Endometrium (tissue), 2 donors: ENCODE data around the gene FHOD3.
A peak's percentile ranks its signal among the peaks of the same experiment; 100 is the strongest.

Source experiments
- FAIRE-seq: peaks from 2 replicates; lab custom pipeline; 2012; peaks lifted over from hg19 to GRCh38; lab: Jason Lieb, UNC
- donor health status: control.
- donor health status: control.

Gene FHOD3

DNA sequence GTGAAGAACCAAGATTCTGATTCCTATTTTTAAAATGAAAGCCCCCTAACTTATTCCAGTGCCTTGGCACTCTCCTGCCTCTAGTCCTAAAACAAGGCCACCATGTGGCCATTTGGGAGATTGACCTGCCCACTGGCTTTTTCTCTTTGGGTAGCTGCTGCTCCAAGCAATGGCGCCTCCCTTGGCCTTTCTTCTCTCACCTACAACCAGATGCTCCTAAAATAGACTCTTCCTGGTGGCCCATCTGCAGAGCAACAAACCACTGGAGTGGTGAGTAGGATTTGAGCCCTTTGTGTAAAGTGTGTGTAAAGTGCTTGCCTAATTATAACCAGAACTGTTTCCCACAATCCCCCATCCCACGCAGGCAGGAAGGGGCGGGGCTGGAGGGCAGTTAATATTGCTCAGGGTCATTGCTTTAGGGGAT lies 114.2 kb downstream of the FHOD3 start:
- FAIRE-seq: no peak

DNA sequence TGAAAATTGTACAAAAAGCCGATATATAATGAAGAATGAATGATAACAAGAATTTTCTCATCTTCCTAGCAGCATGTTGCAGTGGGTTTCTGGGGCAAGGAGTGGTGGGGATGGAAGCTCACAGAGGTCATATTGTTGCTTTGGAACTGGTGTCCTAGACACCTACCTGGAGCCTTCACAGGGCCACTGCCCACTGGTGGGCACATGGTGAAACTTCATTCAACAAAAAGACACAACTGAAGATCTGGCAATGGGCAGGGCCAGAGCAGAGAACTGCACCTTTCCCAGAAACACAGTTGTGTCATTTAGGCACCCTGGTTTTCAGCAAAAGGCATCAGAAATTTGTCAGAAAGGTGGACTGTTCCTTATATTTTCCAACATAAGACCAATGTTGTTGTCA lies 115.3 kb downstream of the FHOD3 start:
- no peak for FAIRE-seq

DNA sequence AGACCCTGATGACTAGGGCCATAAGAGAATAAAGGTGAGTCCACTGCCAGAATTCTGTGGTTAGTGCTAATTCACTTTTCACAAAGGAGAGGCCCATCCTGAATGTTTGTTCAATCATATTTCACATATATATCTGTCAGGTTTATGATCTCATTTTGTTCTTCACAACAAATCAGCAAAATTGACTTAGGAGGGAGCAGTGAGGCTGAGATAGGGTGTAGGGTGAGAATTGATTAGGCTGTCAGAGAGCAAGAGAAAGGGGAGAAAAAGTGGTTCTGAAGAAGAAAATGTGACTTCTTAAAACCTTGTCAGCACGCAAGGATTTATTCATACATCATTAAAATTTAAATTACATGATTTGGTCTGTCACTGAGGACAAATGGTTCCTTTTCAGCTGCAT lies 117.7 kb downstream of the FHOD3 start:
- no peak for FAIRE-seq

DNA sequence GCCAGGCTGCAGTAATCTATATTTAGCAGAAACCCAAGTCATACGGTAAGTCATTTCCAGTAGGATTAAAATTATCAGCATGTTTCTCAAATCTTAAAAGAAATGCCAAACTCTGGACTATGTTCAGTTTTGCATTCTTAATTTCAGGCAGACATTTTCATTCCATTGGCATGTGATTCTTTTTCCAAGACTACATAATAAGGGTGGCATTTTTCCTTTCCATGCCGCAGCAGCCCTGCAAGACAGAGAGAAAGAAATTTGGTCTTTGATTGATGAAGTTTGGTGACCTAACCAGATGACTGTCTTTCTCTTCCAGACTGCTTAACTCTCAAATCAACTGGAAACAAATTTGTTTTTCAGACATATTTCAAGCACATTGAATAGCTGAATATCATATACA lies 118.1 kb downstream of the FHOD3 start:
- no peak for FAIRE-seq

DNA sequence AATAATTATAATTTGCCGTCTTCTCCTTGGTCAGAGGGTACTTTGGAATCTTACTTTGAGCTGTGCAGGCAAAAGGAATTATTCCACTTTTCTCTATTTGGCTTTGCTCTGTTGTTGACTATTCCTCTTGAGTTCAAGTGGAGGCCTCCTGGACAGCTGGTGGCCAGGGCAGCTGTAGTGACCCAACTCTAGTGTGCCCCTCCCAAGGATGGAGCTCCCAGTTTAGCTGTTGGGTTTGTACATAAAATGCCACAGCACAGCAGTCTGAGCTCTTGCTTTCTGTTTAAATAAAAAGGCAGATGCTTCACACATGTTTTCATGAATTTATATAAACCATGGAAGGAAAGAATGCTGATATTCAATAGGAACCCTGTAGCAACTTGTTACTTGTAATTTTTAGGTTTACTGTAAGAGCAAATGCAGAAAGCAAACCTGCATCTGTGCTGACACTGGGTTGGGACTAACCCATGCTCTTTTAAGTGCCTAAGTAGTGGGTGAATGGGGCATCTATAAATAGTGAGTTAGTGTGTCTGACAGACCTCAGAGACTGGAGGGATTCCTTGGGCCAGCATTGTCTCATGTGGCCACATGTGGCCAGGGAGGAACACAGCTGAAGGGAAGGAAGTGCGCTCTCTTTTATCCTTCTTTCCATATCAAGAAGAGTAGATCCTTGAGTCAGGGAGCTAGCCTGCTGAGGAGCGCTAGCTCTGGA lies 121.8 kb downstream of the FHOD3 start:
- FAIRE-seq: peak; percentile 45

DNA sequence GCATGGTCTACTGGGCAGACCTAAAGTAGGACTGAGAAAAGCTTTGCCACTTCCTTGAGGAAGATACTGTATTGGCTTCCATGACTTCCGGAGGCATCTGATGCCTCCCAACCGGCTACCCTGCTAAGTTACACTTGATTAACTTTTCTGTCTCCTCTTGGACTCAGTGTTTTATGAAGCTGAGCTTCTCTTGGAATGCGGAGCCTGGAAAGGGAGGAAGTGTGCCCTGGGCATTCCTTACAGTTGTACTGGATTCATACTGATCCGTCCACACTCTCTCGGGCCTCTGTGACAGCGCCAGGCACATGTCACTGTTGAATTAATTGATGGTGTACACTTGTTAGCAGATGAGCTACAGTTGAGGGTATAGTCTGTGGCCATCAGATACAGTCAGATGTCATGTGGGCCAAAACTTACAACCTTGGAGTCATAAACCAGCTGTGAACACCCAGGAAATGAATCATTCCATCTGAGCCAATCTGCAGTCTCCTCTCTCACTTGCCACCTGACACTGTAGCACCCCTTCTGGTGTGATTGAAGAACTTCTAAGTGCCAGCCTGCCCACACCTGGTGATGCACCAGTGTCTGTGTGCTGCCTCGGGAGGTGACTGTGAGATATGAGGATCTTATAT lies 122.5 kb downstream of the FHOD3 start:
- FAIRE-seq: no peak

DNA sequence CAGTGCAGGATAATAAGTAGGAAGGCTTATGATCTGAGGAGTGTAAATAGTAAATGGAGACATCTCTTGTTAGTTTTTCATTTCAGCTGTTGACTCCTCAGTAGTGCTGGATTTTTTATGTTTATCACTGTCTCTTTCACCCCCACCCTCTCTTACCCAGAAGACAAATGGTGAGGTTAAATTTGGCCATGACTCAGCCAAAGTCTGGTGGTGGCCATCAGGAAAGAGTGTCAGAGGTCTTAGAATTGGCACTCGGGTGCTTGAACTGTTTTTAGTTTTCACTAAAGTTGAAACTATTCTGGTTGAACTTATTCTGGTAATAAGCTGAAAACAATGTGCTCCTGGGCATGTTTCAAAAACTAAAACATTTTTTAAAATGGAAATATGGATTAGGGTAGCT lies 123.3 kb downstream of the FHOD3 start:
- no peak for FAIRE-seq

DNA sequence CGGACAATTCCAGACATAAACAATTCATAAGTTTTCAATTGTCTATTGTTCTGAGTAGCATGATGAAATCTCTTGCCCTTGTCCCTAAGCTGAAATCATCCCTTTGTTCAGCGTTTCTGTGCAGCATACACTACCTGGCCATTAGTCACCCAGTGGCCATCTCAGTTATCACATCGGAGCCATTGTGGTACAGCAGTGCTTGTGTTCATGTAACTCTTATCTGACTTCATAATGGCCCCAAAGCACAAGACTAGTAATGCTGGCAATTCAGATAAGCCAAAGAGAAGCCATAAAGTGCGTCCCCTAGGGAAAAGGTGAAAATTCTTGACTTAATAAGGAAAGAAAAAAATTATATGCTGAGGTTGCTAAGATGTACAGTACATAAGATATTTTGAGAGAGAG lies 127.2 kb downstream of the FHOD3 start:
- FAIRE-seq: no peak

DNA sequence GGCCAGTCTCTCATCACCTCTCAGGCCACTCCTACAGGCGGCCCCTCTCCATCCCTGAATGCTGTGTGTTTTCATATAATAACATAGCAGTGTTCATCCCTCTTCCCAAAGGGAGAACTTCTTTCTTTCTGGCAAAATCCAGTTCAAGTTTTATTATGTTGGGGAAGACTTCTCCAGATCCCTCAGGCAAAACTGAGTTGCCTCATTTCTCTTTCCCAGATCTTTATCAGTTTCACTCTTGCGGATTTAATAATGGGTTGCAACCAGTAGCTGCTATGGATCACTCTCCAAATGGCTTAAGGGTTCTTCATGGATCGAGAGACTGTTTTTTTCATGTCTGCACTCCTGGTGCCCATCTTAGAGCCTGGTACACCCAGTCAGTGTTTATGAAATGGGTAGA lies 129.9 kb downstream of the FHOD3 start:
- FAIRE-seq: no peak

DNA sequence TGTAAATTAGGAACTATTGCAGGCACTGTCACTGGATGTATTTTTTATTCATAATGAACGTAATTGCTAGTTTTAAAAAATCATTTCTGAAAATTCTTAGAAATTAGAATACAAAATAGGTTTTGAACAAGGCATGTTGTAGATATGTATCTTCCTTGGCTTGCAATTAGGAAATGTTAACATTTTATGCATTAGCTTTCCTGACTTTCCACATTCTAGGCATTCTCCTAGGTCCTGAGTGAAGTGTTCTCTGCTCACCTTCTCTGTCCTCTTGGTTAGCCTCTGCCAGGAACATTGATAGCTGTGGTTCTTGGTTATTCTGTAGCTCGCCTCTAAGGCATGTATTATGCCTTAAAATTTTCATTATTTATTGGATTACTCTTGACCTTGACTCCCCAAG lies 130.3 kb downstream of the FHOD3 start:
- FAIRE-seq: no peak

DNA sequence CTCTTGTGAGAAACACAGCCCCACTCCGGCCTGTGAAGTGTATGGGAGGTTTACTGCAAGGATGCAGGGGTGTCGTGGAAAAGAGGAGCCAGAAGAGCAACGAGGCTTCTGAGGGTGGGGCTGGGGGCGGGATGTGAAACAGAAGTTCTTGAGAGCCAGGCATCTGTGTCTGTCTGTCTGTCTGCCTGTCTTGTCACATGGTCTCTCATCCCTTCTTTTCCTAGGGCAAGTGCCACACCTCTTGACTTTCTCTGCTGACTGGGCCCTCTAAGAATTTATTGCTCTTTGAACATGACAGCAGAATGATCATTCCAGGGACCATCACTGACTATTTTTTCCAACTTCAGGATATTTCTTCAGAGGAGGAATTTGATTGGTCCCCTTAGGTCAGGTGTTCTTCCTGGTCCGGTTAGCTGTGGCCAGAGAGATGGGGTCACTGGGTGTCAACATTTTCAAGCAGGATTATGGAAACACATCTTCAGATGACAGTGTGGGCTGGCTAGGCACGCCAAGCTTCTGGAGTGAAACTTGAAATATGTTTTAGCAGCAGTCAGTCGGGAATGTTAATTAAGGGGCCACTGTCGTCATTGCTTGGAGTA lies 131.0 kb downstream of the FHOD3 start:
- no peak for FAIRE-seq

DNA sequence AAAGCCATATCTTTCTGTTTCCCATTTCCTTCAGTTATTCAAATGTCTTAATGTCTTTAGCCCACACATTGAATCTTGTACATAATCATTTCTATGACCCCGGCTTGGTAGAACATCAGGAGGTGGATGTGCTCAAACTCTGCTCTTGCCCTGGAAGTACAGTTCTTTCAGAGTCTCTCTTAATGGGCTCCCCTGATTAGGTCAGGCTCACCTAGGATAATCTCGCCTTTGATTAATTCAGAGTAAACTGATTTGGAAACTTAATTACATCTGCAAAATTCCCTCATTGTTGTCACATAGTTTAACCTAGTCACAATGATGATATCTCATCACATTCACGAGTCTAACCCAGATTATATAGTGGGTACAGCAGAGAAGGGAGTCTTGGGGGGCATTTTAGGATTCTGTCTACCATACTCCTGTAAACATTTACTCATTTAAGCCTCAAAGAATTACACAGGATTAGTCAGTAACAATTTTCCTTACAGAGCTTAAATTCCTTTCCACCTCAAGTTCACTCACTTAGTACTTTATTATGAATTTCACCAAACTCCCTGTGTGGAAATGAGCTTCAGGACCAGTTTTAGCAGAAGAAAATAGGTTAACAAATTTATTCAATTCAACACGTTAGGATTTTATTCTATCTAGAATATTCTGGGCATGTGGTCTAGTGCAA lies 135.5 kb downstream of the FHOD3 start:
- no peak for FAIRE-seq

DNA sequence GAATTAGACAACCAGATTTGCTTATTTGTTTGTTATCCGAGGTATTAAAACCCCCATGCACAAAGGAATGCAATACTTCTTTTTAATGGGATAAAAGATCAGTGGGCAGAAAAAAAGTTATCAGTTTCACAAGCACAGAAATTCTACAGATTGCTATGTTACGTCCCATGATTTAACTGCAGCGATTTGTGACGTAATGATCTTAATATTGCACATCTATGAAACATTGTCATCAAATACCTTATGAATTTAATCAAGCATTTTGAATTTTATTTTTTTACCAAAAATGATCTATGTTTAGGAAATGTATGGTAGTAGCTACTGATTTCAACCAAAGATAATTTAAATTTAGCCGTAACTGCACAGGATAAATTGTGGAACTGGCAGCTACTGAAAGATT lies 138.9 kb downstream of the FHOD3 start:
- FAIRE-seq: no peak

DNA sequence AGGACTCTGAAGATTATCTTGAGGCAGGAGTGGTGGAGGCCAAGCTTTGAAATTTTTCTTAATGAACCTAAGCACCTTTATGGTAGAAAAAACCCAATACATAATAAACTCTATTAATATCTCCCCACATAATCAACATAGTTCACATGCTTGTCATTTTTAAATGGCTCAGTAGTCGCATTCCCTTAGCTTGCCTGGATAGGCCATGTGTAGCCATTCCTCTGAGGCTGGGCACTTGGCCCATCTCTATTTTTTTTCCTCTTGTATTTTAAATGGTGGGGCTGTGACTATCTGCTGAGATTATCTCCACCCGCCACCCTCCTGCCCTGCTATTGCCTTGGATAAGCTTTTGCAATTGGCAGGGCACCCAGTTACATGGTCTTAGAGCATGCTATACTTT lies 143.1 kb downstream of the FHOD3 start:
- no peak for FAIRE-seq

DNA sequence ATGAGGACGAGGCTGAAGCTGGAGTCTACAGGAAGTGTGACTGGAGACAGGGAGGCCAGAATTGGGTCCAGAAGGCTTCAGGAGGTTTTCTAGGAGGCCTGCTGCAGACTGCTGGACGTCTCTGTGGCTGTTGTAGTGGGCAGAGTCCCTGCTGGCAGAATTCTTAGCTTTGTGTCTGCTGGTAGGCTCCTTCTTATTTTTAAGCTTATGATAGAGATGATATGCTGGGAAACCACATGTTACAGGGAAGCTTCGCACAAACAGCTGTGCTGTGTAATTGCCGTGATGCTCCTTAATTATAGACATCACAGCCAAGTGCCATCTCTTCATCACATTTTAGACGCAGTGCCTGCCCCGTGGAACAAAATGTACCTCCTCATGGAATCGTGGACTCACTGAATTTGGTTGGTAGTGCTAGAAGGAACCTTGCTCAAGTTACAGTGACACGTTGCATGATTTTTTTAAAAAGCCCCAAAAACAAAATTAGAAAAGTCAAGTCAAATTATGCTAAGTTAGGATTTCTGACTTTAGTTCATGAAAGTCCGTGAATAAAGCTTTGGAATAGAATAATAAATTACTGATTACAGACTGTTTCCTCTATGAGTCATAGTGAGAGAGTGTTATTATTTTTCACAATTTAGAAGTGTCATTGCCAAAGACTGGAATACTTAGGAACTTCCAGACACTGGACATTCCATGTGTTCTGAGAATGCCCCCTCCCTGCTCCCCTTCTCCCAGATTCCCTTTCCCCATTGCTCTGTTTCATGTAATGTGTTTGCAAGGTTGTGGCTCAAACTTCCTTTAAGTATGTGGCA lies 144.1 kb downstream of the FHOD3 start:
- FAIRE-seq: peak; percentile 76

DNA sequence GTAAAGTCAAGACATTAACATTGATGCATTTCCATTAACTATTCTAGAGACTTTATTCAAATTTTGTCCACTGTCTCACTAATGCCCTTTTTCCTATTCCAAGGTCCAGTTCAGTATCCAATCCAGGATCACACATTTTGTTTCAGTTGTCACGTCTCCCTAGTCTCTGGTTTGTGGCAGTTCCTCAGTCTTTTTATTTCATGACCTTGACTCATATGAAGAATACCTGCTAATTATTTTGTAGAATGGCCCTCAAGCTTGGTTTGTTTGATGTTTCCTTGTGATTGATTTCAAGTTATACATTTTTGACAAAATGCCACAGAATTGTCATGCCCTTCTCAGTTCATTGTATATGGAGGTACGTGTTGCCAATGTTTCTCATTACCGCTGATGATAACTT lies 145.2 kb downstream of the FHOD3 start:
- FAIRE-seq: no peak

DNA sequence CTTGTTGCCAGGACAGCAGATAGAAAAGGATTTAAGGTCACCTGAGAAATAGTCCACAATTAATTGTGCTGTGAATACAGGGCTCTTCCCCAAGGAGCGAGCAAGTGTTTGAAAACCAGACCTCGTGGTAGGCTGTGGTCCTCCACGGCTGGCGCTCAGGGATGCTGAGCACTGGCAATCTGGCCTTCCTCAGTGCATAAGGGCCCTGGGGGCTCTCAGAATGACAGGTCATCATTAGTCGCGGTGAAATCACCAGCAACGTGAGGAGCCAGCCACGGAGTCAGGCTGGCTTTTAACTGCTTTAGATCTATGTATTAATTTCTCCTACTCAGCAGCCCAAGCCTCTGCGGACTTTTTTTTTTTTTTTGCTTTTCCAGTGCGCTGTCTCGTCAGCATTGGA lies 148.5 kb downstream of the FHOD3 start:
- no peak for FAIRE-seq

DNA sequence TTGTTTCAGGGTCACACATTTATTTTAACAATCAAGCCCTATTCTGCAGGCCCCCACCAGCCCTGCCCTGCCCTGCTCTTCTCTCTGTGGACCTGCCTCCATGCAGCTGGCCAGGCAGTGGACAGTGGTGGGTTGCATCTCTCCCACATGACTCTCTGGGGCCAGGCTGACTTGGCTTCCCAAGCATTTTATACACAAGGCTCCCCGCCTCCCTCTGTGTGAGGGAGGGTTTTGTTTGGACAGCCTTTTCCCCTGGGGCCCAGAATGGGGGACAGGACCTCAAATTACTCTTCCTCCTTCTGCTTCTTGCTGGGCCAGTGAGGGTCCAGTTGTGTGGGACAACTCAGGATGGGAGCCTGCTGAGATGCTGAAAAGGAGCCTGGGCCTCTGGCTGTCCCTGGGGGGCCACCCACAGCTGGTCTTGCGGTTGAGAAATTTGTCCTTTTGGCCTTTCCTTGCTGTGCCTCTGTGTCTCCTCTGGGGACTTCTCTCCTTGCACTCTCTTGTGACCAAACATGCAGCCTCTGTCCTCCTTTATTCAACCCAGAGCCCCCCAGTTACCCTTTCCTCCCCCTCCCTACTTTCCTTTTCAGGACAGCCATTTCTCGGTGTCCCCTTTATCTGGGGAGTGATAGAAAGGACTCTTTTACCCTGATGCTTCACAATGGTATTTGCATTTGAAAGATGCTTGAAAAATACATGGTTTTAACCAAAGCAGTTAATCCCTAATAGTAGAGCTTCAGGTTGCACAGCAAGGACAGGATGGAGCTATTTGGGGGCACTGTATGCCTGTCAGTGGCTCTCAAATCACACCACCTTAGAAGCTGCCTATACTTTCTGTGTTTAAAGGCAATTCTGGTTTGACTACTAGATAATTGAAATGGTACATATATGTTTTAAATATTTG lies 151.1 kb downstream of the FHOD3 start:
- FAIRE-seq: no peak

DNA sequence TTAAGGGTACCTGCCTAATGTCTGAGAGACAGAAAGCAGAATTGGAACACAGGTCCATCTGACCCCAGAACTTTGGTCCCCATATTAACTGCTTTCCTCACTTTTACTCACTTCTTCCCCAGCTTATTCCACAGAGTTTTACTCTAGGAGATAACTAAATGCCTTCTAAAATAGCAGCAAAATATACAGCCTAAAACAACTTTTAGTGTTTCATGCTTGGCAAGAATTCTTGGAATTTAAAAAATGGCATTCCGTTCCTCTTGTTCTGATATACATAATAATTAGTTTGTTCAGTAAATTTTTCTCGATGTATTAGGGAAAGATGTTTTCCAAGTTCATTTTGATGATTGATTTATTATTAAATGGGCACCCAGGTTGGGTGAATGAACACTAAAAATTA lies 151.9 kb downstream of the FHOD3 start:
- FAIRE-seq: no peak

DNA sequence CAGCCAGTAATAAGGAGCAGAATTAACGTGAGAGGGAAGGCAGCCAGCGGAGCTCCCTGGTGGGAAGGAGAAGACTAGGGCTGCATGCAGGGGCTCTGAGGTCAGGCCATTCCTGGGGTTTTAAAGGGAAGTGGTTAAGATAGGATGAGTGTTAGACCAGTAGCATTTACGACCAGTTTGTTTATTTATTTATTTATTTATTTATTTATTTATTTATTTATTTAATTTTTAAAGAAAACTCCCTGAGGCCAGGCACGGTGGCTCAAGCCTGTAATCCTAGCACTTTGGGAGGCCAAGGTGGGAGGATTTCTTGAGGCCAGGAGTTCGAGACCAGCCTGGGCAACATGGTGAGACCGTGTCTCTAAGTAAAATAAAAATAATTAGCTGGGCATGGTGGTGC lies 152.8 kb downstream of the FHOD3 start:
- FAIRE-seq: no peak
